Transverse colon (tissue), 4 donors: ENCODE results near the gene EEF2. TPM values are rescaled to one million over a fixed set of nuclear protein-coding genes. Genes with fewer than 3 reads are reported as not detected.

Experiments used
- DNase-seq: peaks from one replicate; pipeline ENCODE4 v3.0.0-alpha.2; 2019
- H3K27ac ChIP-seq, 4 donors: fragments of 200-600 bp; sonication (generic); 2 replicates each; pipeline ENCODE4 v1.5.1; 2016 to 2018; ENCODE audit warnings: inconsistent platforms in 4 of 4
- H3K27me3 ChIP-seq: fragments of 200-600 bp; sonication (generic); 2 replicates; pipeline ENCODE4 v1.5.1; 2017; ENCODE audit warnings: inconsistent platforms
- H3K36me3 ChIP-seq, 4 donors: fragments of 200-600 bp; sonication (generic); 2 replicates each; pipeline ENCODE4 v1.5.1; 2017 to 2019; ENCODE audit warnings: inconsistent platforms in 4 of 4
- H3K4me1 ChIP-seq, 4 donors: fragments of 200-600 bp; sonication (generic); 2 replicates each; pipeline ENCODE4 v1.5.1; 2017 to 2020; ENCODE audit warnings: inconsistent platforms in 4 of 4
- H3K4me3 ChIP-seq, 4 donors: fragments of 200-600 bp; sonication (generic); 1 replicate in 1 of 4; 2 replicates in 3 of 4; pipeline versions ENCODE4 v1.5.1 to v1.6.1; 2017 to 2019; ENCODE audit warnings: inconsistent platforms in 4 of 4
- H3K9me3 ChIP-seq, 2 donors: fragments of 200-600 bp; sonication (generic); 2 replicates each; pipeline ENCODE4 v1.5.1; 2017 to 2019; ENCODE audit warnings: inconsistent platforms in 2 of 2
- EP300 ChIP-seq: sonication (generic); formaldehyde crosslinking; IDR thresholded peaks from one replicate; pipeline ENCODE4 v1.6.1; 2017; ENCODE audit warnings: antibody characterized with exemption, low read depth
- POLR2A ChIP-seq: fragments of 450-650 bp; IDR thresholded peaks from one replicate; pipeline ENCODE4 v1.6.1; 2016; ENCODE audit warnings: antibody characterized with exemption, mild to moderate bottlenecking, moderate library complexity
- POLR2AphosphoS5 ChIP-seq, 3 donors: sonication (generic); formaldehyde crosslinking; IDR thresholded peaks; one replicate each; pipeline ENCODE4 v1.6.1; 2016; ENCODE audit warnings: antibody characterized with exemption in 3 of 3
- WGBS, 2 donors: methylation state at CpG; one replicate each; pipeline ENCODE4 v1.1.5; 2018; ENCODE audit warnings: low coverage in 1 of 2; 5-methylcytosine and 5-hydroxymethylcytosine counted together
- in situ Hi-C, 4 donors: fragments of 200-750 bp; cut with MboI; loops; one replicate each; pipeline versions ENCODE4 v1.15.0 to v1.15.1; 2017; ENCODE audit warnings: low sequenced_read_pairs in 3 of 4, low pct_ligation_motif_present in 1 of 4, low pct_unique_long_range_greater_than_20kb in 1 of 4
- intact Hi-C: fragments of 100-400 bp; cut with DNase I; formaldehyde crosslinking; loops from one replicate; pipeline ENCODE4 v1.15.1; 2023; ENCODE audit warnings: low total_unique reads
- total RNA-seq, 4 donors: library from RNA; depleted of rRNA; stranded (reverse); fragments of >200 nt; gene quantifications; one replicate each; pipeline ENCODE4 v1.1.0, GENCODE V29; 2016
- TF ChIP-seq, protein P1 (sequence below), 5 experiments: fragments of 200-600 bp in 3 of 5; fragments of 450-650 bp in 2 of 5; sonication (generic) in 3 of 5; IDR thresholded peaks; 1 replicate in 2 of 5; 2 replicates in 3 of 5; pipeline ENCODE4 v1.5.1; 2016 to 2017; ENCODE audit warnings: antibody characterized with exemption in 5 of 5, inconsistent platforms in 3 of 5, mild to moderate bottlenecking in 2 of 5, moderate library complexity in 1 of 5

EEF2 gene
- total RNA-seq, 4 donors from 2014 or later, result 1,013 to 1,686 (median 1,532) TPM

DNA sequence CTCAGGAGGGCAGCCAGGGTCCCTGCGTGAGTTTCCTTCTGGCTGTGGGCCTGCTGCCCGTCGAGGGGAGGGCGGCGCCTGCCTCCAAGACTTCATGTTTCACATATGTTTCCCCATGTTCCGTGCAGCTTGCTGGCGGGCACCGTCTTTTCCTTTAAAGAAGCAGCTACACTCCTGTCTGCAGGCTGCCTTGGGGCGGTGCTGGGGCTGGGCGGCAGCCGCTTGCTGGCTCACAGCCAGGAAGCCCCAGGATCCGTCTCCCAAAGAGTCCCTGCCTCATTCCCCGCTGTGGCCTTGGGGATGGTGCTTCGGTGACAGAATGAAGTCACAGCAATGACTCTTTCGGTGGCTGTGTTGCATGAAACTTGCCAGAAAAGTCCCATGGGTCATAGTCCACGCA, 47.2 kb upstream of the EEF2 start:
- H3K27me3 ChIP-seq, result no peaks in the 10 kb centered on the region
- no peak overlapping the region for H3K27ac ChIP-seq
- no peaks in the 10 kb centered on the region for H3K4me1 ChIP-seq
- peaks cover 0 to 23% (median 10%) of the 10 kb centered on the region in 4 donors for H3K36me3 ChIP-seq
- no peak overlapping the region for H3K4me3 ChIP-seq
- WGBS, 2 donors, result 78% methylated on average over 16 of the region's 16 CpGs; no CpG with 5 or more reads in 1 of the 2 donors
- no peak for DNase-seq
- TF ChIP-seq POLR2AphosphoS5 (IDR thresholded peaks at IDR 0.05), result peak in 1 of 3 donors; percentile 23
- TF ChIP-seq, protein P1, sequence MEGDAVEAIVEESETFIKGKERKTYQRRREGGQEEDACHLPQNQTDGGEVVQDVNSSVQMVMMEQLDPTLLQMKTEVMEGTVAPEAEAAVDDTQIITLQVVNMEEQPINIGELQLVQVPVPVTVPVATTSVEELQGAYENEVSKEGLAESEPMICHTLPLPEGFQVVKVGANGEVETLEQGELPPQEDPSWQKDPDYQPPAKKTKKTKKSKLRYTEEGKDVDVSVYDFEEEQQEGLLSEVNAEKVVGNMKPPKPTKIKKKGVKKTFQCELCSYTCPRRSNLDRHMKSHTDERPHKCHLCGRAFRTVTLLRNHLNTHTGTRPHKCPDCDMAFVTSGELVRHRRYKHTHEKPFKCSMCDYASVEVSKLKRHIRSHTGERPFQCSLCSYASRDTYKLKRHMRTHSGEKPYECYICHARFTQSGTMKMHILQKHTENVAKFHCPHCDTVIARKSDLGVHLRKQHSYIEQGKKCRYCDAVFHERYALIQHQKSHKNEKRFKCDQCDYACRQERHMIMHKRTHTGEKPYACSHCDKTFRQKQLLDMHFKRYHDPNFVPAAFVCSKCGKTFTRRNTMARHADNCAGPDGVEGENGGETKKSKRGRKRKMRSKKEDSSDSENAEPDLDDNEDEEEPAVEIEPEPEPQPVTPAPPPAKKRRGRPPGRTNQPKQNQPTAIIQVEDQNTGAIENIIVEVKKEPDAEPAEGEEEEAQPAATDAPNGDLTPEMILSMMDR (IDR thresholded peaks at IDR 0.05), result no peak
- no peaks in the 10 kb centered on the region for H3K9me3 ChIP-seq
- in situ Hi-C loops, result no loop called here
- intact Hi-C loops, result no loop called here

DNA sequence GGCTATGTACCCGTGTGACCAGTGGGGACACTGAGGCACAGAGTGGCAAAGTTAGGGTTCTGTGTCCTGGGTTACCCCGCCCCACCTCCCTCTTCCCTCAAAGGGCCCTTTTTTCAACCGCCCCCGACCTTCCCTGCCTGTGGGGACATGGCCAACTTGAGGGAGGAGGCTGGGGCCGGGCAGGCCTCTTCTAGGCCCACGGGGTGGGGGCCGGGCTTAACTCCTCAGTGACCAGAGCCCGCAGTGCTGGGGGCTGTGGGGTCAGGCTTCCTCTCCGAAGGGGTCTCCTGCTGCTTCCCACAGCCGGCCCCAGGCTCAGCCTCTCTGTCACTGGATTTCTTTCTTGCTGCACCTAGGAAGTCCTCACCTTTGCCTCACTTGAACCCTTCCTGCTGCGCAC, 46.2 kb upstream of the EEF2 start:
- intact Hi-C loops (no loop called here), in situ Hi-C loops (no loop called here)
- no peaks in the 10 kb centered on the region for H3K4me1 ChIP-seq
- peaks cover 0 to 23% (median 8%) of the 10 kb centered on the region in 4 donors for H3K36me3 ChIP-seq
- no peak overlapping the region for H3K4me3 ChIP-seq
- H3K27ac ChIP-seq, result no peak overlapping the region
- no peak for DNase-seq
- TF ChIP-seq POLR2AphosphoS5 (IDR thresholded peaks at IDR 0.05) (no peak), EP300 (no peak), POLR2A (no peak)
- TF ChIP-seq, protein P1 (IDR thresholded peaks at IDR 0.05), result no peak
- no peaks in the 10 kb centered on the region for H3K9me3 ChIP-seq
- no peaks in the 10 kb centered on the region for H3K27me3 ChIP-seq
- WGBS, 2 donors, result 80% methylated on average over 11 of the region's 11 CpGs; no CpG with 5 or more reads in 1 of the 2 donors

DNA sequence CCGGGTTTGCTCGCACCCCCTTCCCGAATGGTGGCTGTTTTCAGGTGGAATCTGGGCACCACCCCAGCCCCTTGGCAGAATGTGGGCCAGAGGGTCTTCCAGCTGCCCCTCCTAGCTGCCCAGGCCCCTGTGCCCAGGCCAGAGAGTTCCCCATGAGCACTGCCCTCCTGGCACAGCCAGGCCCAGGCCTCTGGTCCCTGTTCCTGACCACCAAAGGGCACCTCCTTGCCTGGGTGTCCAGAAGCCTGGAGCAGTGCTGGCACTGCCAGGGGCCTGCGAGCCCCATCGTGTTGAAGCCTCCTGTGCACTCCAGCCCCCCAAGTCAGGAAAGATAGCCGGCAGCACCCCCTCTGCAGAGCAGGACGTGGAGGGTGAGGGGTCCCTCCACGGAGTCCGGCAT, 45.7 kb upstream of the EEF2 start:
- Histone ChIP-seq H3K9me3 (no peaks in the 10 kb centered on the region), H3K27me3 (no peaks in the 10 kb centered on the region), H3K4me3 (no peak overlapping the region), H3K36me3 (peaks cover 0 to 23% (median 8%) of the 10 kb centered on the region in 4 donors), H3K4me1 (no peaks in the 10 kb centered on the region), H3K27ac (no peak overlapping the region)
- intact Hi-C loops (no loop called here), in situ Hi-C loops (no loop called here)
- no peak for TF ChIP-seq EP300
- no peak for TF ChIP-seq POLR2A
- TF ChIP-seq, protein P1 (IDR thresholded peaks at IDR 0.05), result no peak
- TF ChIP-seq POLR2AphosphoS5 (IDR thresholded peaks at IDR 0.05), result no peak
- WGBS, 2 donors, result 95% methylated on average over 9 of the region's 9 CpGs; no CpG with 5 or more reads in 1 of the 2 donors
- DNase-seq, result no peak

DNA sequence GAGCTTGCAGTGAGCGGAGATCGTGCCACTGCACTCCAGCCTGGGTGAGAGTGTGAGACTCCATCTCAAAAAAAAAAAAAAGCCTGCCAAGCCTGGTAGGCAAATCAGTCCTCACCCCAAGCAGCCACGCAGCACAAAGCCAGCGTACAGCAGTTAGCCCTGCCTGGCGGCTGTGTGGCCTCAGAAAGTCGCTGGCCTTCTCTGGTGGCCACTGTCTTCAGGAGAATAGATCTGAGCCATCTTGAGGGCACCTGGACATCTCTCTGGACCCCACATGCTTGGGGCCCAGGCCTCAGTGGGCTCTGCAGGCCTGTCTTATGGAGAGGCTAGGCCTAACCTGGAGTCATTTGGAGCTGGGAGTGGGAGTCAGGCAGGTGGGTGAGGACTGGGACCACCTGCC, 45.3 kb upstream of the EEF2 start:
- H3K36me3 ChIP-seq, result peaks cover 0 to 24% (median 8%) of the 10 kb centered on the region in 4 donors
- no peak overlapping the region for H3K27ac ChIP-seq
- intact Hi-C loops, result no loop called here
- no peaks in the 10 kb centered on the region for H3K4me1 ChIP-seq
- no peaks in the 10 kb centered on the region for H3K27me3 ChIP-seq
- WGBS, 2 donors, result 95% methylated on average over 6 of the region's 6 CpGs; no CpG with 5 or more reads in 1 of the 2 donors
- no peak for DNase-seq
- H3K9me3 ChIP-seq, result no peaks in the 10 kb centered on the region
- TF ChIP-seq POLR2A (no peak), POLR2AphosphoS5 (IDR thresholded peaks at IDR 0.05) (peak in 1 of 3 donors; percentile 3), EP300 (no peak)
- TF ChIP-seq, protein P1 (IDR thresholded peaks at IDR 0.05), result no peak
- in situ Hi-C loops, result no loop called here
- no peak overlapping the region for H3K4me3 ChIP-seq
